SK-MEL-5 (cell line): ENCODE data around the gene CACNG4. TPM values are rescaled to one million over a fixed set of nuclear protein-coding genes. Genes with fewer than 3 reads are reported as not detected.

ENCODE experiments used
- DNase-seq: peaks from one replicate; pipeline ENCODE4 v3.0.0-alpha.2; 2016; ENCODE audit warnings: low read depth, low spot score
- in situ Hi-C: cut with HindIII; loops from 2 replicates; pipeline ENCODE4 v1.10.0; 2016; ENCODE audit warnings: low sequenced_read_pairs, high pct_unique_total_duplicates, low pct_unique_long_range_greater_than_20kb
- total RNA-seq: library from RNA; depleted of rRNA; stranded (reverse); fragments of >200 nt; shearing (Covaris generic); gene quantifications from 2 replicates; pipeline ENCODE4 v1.2.3, GENCODE V29; 2014

Gene CACNG4
- total RNA-seq, 1 experiment from 2014 or later: not detected

DNA sequence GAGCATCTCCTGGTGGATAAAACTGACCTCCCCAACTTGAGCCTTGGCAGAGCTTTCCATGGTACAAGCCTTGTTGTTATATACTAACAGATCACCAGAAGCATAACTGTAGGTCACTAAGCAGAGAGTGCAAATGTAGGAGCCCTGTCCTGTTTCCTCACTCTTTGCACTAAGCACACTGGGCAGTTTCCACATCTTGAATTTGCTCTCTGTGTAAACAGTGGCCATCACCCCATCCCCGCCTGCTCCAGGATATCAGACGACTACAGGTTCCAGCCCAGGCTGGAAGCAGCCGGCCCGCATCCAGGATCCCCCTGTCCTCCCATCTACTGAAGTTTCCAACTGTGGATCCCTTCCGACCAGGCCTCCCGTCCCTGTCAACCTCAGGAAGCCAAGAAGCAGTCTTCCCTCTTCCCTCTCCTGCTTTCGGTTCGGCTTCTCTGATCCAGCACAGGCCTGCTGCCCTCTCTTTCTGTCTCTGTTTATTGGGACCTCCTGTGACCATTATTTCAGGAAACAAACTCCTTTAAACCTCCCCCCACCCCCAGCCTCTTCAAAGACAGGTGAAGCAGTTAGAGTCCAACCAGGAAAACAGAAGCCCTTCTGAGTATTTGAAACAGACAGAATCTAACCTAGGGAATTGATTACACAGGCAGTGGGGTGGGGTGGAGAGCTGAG is 22.6 kb upstream of the CACNG4 start:
- in situ Hi-C loops: no loop called here
- DNase-seq: no peak

- peak; percentile 47 for DNase-seq
- in situ Hi-C loops: no loop called here
These were observed 21.8 kb upstream of the CACNG4 start for GRCh38 chr17:66942451-66943264.

GRCh38 chr17:66943484-66943883 is 21.0 kb upstream of the CACNG4 start:
- in situ Hi-C loops: no loop called here

DNA sequence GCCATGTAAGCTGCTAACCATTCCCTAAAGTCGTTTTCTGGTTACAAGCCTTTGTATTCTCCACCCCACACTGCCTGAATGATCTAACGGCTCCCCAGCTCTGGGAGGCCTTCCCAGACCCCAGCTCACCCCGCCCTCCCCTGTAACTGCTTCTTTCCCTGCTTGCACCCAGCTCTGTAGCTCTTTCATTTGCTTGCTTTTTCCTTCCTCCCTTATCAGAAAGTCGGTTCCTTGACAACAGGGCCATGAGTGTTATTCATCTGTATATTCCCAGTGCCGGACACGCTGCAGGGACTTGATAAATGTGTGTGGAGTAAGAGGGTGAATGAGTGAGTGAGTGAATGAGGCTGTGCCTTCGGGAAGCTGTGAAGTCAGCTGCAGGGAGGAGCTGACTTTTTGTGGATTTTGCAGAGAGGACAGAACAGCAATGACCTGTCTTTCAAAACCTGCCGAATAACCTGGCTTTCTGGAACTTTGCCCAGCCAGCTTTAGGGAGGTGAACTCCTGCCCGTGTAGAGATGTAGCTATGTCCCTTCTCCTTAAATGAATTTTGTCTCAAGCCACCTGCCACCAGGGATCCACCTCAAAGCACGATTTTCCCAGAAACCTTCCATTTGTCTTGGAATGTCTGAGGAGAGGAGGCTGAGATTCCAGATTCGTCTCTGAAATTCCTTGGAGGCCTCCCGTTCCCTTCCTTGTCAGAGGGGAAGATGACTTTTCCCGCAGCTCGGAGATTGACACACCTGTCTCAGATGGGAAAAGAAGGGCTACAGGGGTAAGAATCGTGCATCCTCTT is 20.0 kb upstream of the CACNG4 start:
- no peak for DNase-seq
- in situ Hi-C loops: no loop called here

More at GRCh38 chr17:66943484-66943883, 21.0 kb upstream of the CACNG4 start:
- no peak for DNase-seq

GRCh38 chr17:66945147-66945835 is 19.2 kb upstream of the CACNG4 start:
- DNase-seq: no peak
- in situ Hi-C loops: no loop called here

GRCh38 chr17:66946251-66946650 is 18.3 kb upstream of the CACNG4 start:
- in situ Hi-C loops: no loop called here
- DNase-seq: no peak

GRCh38 chr17:66947311-66947710 is 17.2 kb upstream of the CACNG4 start:
- in situ Hi-C loops: no loop called here
- DNase-seq: no peak

GRCh38 chr17:66948061-66948750 is 16.3 kb upstream of the CACNG4 start:
- in situ Hi-C loops: no loop called here
- no peak for DNase-seq

DNA sequence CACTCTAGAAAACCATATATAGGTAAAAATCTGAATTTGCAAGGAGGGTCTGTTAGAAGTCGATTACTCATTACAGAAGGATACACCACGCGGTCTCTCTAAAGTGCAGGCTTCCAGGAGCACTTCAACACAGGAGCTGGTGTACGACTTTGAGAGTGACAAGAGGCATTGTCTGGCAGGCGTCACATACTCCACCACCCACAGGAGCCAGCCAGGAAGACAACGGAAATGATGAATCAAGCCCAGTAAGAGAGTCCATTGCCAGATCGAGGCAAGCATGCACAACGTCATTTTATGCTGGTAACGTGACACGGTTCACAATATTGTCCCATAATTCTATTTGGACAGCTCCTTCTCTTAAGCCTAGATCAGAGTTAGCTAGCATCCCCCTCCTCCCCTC is 15.0 kb upstream of the CACNG4 start:
- in situ Hi-C loops: no loop called here
- DNase-seq: peak; percentile 38

DNA sequence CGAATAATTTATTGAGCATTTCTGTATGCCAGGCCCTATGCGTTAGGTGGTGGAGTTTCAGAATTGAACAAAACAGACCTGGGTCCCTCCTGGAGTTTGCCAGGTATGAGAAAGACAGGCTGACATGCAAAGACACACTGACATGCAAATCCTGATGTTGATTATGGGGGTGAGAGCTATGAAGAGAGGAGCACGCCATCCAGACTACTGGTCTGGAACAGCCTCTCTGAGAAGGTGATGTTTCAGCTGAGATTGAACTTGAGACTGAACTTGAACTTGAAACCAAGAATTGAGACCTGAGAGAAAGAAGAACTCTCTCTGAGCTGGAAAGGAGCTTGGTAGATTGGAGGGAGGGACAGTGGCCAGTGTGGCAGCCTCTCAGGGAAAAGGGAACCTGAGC is 14.2 kb upstream of the CACNG4 start:
- in situ Hi-C loops: no loop called here
- DNase-seq: no peak

GRCh38 chr17:66950886-66951604 is 13.5 kb upstream of the CACNG4 start:
- in situ Hi-C loops: no loop called here
- DNase-seq: no peak

DNA sequence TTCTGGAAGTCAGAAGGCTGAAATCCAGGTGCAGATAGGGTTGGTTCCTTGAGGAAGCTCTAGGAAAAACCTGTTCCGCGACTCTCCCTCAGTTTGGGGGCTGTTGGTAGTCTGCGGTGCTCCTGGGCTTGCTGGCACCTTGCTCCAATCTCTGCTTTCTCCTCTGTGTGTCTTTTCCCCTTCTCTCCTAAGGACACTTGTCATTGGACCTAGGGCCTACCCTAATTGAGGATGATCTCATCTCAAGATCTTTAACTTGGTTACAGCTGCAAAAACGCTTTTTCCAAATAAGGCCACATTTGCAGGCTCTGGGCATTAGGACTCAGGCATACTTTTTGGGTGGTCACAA is 12.9 kb upstream of the CACNG4 start:
- in situ Hi-C loops: no loop called here
- DNase-seq: no peak

GRCh38 chr17:66952031-66952524 is 12.4 kb upstream of the CACNG4 start:
- no peak for DNase-seq
- in situ Hi-C loops: no loop called here

- in situ Hi-C loops: no loop called here
- no peak for DNase-seq
These were observed 11.6 kb upstream of the CACNG4 start for GRCh38 chr17:66952681-66953629.

GRCh38 chr17:66953630-66954020 is 10.9 kb upstream of the CACNG4 start:
- in situ Hi-C loops: no loop called here
- no peak for DNase-seq

DNA sequence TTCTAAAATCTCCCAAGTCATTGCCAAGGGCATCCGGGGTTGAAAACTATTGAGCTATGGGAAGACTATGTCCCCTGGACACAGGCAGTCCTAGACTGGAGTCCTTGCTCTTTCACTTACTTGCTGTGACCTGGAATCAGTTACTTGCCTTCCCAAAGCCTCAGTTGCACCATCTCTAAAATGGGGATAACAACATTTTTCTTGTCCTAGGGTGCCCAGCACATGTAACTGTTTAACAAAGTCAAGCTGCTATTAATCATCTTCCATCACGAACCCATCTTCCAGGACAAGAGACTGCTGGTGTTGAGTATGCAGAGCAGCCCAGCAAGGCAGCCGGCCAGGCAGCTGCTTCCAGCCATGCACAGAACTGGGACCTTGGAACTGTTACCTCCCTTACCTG is 9.9 kb upstream of the CACNG4 start:
- in situ Hi-C loops: no loop called here
- no peak for DNase-seq
